Fibroblast of skin of left quadriceps (primary cell): ENCODE data around the gene SLC3A2.

Experiments used
- DNase-seq, 2 experiments: peaks; one replicate each; pipeline ENCODE4 v3.0.0-alpha.2; 2013; ENCODE audit warnings: low read depth in 2 of 2

The SLC3A2 gene

DNA sequence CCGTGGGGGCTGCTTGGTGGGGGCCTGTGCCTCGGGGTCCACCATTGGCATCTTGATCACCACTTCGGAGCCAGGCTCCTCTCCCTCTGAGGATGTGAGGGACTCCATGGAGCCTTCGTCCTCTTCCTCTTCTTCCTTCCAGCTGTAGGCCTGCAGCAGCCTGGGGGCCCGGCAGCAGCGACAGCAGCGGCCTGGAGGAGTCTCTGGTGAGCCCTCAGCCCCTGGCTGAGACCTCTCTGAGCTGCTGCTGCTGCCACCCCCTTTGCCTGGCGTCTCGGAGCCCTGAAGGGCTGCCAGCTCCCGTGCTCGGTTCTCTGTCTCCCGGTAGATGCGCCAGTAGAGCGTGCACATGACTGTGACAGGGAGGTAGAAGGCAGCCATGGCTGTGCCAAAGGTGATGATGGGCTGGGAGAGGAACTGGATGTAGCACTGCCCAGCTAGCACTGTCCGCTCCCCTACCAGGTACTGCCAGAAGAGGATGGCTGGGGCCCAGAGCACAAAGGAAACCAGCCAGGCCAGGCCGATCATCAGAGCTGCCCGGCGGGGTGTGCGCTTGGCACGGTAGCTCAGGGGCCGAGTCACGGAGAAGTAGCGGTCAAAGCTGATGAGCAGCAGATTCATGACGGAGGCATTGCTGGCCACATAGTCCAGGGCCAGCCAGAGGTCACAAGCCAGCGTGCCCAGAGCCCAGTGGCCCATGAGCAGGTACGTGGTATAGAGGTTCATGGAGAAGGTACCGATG lies 29.6 kb downstream of the SLC3A2 start:
- DNase-seq, result no peak

DNA sequence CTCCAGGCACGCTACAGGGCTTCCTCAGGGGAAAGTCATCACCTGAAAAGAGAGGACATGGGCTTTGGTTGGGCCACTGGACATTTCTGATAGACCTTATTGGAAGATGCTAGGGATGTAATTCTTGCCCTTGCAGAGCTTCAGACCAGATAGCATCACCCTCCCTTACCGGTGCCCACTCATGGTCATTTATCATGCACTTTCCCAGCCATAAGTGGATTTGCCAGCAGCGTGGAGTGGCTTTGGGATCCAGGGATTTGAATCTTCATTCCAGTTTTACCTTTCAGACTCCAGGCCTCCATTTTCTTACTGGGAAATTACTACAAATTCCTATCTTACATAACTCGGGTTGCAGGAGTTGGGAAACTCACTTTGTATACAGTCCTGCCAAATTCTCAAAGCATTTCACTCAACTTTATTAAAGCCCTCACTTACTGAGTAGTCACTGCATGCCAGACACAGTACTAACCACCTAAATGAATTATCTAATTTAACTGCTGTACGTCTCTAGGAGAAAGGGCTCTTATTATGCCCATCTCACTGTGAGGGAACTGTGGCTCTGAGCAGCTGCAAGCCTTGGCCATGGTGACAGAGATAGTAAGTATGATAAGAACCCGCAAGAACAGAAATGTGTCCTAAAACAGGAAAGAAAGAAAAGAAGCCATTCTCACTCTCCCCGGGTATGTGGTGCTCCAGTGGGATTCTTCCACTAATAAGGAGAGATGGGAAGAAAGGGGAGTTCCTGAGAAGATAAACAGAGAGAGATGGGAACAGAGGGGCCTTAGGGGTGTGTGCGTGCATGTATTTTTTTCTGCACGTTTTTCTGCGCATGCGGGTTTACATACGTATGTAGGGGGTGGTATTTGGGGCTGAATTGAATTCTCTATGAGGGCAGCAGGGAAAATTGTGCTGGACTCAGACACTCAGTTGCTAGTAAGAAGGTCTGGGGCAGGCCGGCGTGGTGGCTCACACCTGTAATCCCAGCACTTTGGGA lies 30.7 kb downstream of the SLC3A2 start:
- DNase-seq, result no peak

DNA sequence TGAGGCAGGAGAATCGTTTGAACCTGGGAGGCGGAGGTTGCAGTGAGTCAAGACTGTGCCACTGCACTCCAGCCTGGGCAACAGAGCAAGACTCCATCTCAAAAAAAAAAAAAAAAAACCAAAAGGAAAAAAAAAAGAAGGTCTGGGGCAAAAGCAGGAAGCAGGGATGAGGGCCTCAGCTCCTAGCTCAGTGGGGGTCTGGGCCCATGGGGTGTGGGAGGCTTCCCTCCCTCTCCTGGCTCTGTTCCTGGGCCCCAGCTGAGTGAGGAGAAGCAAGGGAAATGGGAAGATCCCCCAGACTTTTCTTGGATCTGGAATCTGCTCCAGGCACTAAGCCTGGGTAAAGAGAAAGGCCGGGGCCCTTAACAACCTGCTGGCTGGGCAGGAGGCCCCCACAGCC lies 31.6 kb downstream of the SLC3A2 start:
- no peak for DNase-seq

GRCh38 chr11:62914416-62914815 lies 33.7 kb downstream of the SLC3A2 start:
- no peak for DNase-seq

DNA sequence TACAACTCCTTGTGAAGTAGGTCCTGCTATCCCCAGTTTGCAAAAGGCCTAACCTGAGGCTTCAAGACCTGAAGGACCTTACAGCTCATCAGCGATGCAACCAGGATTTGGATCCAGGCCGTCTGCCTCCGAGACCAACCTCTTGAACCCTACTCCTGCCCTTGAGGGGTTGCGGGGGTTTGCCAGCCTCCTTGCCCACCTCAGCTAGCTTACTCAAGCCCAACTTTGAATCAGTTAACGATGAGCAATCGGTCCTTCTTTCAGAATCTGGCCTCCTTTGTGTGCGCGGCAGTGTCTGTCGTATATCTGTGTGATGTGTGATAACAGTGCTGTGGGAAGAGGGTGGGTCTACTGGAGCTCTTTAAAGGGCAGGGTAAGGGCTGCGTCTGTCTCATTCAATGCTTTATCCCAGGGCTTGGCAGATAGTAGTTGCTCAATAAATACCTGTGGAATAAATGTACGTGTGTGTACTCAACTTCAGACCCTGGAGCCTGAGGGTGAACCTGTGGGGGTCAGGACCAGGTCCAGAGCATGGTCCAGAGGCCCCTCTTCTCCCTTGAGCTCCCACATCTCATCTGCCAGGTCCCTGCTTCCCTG lies 37.3 kb downstream of the SLC3A2 start:
- DNase-seq, result no peak

GRCh38 chr11:62918531-62918930 lies 37.8 kb downstream of the SLC3A2 start:
- no peak for DNase-seq

GRCh38 chr11:62919476-62919875 lies 38.8 kb downstream of the SLC3A2 start:
- DNase-seq, result no peak

GRCh38 chr11:62919898-62920640 lies 39.4 kb downstream of the SLC3A2 start:
- DNase-seq, result no peak

DNA sequence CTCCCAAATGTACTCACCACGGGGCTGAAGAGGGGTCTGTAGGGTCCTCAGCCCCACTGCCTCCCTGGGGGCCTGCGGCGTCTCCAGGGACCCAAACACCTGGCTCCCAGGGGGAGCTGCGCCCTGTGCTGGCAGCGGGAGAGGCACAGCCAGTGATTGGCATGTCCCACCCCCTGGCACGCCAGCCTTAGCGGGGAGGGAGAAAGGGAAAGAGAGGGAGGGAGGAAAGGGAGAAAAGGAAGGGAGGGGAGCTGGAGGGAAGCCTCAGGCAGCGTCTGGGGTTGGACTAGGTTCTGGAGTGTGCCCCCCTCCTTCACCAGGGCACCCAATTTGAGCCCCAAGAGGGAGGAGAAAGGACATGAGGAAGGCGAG lies 40.5 kb downstream of the SLC3A2 start, which contains the start of gene CHRM1:
TSS of gene CHRM1 (minus strand) at position 163 of the 372 bp plus-strand sequence. CDS start 10,263 bp downstream, outside the sequence.
- no peak for DNase-seq

- DNase-seq, result no peak
Observed at GRCh38 chr11:62921573-62922188, 41.0 kb downstream of the SLC3A2 start.

GRCh38 chr11:62922189-62922589 lies 41.5 kb downstream of the SLC3A2 start:
- no peak for DNase-seq

DNA sequence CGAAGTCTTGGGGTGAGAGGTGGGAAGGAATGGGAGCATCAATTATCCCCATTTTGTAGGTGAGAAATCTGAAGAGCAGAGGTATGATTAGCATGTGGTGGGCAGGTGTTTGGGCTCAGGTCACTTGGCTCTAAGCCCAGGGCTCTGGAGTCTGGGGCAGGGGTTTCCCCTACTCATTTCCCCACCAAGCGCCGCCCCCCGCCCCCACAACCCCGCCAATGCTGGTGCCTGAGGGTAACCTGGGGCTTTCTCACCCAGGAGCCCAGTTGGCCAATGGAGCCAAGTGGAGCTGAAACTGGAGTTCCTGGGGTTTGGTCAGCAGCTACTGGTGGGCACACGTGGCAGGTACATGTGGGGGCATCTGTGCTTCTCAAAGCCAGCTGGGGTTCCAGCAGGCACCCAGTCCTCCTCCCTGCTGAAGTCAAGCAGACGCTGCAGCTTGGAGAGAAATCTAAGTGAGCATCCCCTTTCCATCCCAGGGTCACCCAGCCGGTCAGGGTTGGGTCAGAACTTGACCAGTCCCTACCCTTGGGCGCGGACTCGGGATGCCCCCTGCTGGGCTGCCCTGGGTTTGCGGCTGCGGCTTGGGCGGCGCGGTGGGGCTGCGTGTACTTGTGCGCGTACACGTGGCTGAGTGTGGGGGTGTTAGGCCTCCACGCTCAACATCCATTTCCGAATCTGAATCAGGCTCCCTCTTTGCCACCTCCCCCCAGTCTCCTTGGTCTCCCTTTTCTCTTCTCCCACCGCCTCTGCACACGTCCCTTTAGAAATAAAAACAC lies 42.1 kb downstream of the SLC3A2 start:
- DNase-seq, result no peak

DNA sequence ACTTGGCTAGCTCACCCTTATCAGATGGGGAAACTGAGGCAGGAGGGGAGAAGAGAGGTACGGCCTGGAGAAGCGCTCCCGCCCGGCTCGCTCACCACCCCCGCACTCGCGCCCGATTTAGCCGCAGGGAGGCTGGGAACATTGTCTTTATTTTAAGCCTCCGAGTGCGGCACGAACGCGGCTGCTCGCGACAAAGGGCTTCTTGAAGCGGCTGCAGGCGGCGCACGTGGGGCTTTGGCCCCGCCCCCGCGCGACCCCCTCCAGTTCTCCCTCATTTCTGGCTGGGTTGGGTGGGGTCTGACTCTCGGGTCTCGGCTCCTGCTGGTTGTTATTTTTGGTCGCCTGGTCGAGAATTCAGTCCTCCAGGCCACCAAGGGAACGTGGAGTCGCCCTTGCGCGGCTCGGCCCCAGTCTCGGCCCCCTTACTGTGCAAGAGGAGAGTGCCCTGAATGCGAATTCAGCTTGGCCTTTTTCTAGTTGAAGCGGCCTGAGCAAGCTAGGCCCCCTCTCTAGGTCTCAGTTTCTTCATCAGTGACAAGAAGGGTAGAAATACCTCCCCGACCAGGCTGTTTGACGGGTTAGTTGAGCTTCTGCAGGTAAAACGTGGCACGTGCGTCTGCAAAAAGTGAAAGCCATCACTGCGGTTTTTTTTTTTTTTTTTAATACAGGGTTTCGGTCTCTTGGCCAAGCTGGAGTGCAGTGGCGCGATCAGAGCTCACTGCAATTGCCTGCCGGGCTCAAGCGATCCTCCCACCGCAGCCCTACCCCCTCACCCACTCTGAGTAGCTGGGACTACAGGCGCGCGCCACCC lies 43.1 kb downstream of the SLC3A2 start:
- no peak for DNase-seq

DNA sequence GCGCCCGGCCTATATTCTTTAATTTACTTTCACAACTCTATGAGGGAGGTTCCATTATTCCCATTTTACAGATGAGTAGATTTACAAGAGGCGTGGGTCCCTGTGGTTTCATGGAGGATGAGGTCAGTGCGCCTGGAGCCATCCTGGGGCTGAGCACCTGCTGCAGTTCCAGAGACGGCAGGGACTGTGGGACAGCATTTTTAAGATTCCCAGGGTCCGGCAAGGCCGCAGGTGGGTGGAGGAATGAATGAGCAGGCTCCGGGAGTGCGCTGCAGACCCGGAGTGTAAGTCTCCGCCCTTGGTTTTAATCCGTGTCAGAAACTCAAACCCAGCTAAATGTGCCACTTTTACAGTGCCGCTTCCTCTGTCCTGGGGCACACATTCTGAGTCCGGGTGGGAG lies 44.6 kb downstream of the SLC3A2 start:
- no peak for DNase-seq

DNA sequence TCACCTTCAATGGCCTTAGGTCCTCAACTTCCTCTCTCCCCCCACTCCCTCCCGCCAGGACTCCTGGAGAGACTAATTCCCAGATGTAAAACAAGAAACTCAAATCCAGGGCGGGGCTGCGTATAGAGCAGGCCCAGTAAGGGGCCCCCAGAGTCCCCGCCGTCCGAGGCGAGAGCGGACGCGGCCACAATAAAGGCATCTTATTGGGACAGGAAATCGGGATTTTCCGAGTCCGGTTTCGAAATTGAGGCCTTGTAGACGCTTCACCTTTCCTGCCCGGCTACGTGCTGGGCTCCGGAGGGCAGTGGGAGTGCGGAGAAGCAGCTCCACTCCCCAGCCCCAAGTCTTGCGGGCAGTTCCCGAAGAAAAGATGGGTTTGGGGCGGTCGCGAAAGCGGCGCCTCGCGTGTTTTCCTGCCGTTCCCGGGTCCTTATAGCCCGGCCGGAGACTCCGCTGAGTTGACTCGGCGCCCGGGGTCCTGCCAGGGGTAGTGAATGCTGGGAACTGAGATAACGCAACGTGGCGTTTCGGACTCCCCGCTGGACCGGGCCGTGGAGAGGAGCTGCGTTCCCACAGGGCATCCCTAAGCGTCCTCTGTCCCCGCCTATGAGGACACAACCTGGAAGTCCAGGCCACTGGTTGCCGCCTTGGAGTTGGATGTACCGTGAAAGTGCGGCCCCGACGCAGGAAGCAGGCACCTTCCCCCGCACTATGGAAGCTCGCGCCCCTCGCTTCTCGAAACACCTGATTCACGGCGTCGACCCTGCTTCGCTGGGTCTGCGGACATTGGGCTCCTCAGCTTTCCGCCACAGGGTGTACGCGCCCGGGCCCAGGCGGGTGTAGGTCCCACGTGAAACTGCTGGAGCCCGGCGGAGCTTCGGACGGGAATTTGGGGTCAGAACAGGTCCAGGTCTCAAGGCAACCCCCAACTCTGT lies 45.3 kb downstream of the SLC3A2 start:
- no peak for DNase-seq

- no peak for DNase-seq
Observed at GRCh38 chr11:62926680-62927455, 46.2 kb downstream of the SLC3A2 start.

DNA sequence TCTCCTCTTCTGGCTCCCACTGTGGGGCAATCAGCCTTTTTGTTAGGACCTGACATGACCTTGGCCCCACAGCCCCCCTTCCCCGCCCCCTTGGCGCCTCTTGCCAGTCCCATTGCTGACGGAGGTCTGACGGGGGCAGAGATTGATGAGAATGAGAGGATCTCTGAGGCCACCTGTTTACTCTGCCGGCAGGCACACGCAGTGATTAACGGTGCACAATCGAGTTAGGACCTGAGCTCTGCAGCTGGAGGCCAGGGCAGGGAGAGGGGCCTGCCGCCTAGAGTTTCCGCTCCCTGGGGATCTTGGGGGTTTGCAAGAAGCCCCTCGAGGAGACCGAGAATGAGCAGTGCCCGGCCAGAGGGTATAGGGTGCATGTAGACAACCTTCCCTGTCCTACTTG lies 47.3 kb downstream of the SLC3A2 start:
- no peak for DNase-seq

DNA sequence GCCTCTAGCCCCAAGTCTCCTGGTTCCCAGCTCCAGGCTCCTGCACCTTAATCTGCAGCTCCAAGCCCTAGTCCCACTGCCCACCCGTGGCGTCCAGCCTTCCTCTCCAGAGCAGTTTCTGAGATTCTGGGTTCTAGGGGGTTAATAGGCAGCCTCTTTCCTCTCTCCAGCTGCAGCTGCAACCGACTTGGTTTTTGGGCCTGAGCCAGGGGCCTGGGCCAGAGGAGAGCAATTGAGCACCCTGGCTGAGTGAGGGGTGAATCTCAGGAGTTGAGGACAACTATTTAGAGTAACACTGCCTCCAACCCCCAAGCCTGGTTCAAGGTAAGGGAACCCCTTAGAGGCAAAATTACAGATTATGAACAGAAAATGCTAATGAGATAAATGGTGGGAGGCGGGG lies 49.5 kb downstream of the SLC3A2 start:
- DNase-seq, result no peak
